Endothelial cell of umbilical vein (primary cell): ENCODE results near the gene MAP2K5. TPM values are rescaled to one million over a fixed set of nuclear protein-coding genes. Genes with fewer than 3 reads are reported as not detected.

Source experiments
- BruUV-seq: library from RNA; stranded (reverse); fragments of 400-500 nt; replicated peaks from 2 replicates; lab custom pipeline; 2021; lab: Mats Ljungman, UMichigan
- CTCF ChIA-PET: fragments of 300-600, 350-600 bp; sonication (Branson Sonifier 250); formaldehyde crosslinking; loops from one replicate; lab custom pipeline; 2021; ENCODE audit warnings: antibody characterized with exemption, inconsistent platforms; lab: Charles Lee
- POLR2A ChIA-PET: fragments of 300-600, 350-600 bp; sonication (Branson Sonifier 250); formaldehyde crosslinking; loops from one replicate; lab custom pipeline; 2021; ENCODE audit warnings: antibody characterized with exemption, inconsistent platforms; lab: Charles Lee
- DNase-seq: peaks from one replicate; pipeline ENCODE4 v3.0.0-alpha.2; 2011; ENCODE audit warnings: low read depth, low spot score
- FAIRE-seq: peaks from 2 replicates; lab custom pipeline; 2011; peaks lifted over from hg19 to GRCh38; lab: Jason Lieb, UNC
- H2AFZ ChIP-seq: 2 replicates; pipeline ENCODE4 v1.6.0; 2012; ENCODE audit warnings: low read depth, low read length, control low read depth, inconsistent platforms
- H3K27ac ChIP-seq: 2 replicates; pipeline ENCODE4 v1.5.1; 2011; ENCODE audit warnings: low read depth, mild to moderate bottlenecking, control low read depth, low read length, moderate library complexity; ENCODE audit not compliant: insufficient read depth
- H3K27me3 ChIP-seq, 2 experiments: 2 replicates each; pipeline versions ENCODE4 v1.6.0 to v1.6.1; 2011; ENCODE audit warnings: low read length in 2 of 2, mixed read lengths in 1 of 2; ENCODE audit not compliant: control insufficient read depth in 2 of 2, insufficient read depth in 2 of 2
- H3K36me3 ChIP-seq, 2 experiments: 2 replicates in 1 of 2; 3 replicates in 1 of 2; pipeline ENCODE4 v1.5.1; 2011; ENCODE audit warnings: low read length in 2 of 2, mild to moderate bottlenecking in 1 of 2, moderate library complexity in 1 of 2; ENCODE audit not compliant: control insufficient read depth in 2 of 2, insufficient read depth in 2 of 2; ENCODE audit errors: extremely low read depth in 1 of 2
- H3K4me1 ChIP-seq: 3 replicates; pipeline ENCODE4 v1.5.1; 2011; ENCODE audit warnings: mild to moderate bottlenecking, low read length; ENCODE audit not compliant: control insufficient read depth, insufficient read depth; ENCODE audit errors: extremely low read depth
- H3K4me2 ChIP-seq: 2 replicates; pipeline ENCODE4 v1.6.1; 2011; ENCODE audit warnings: low read length, control low read depth, mixed read lengths; ENCODE audit not compliant: insufficient read depth
- H3K4me3 ChIP-seq, 3 experiments: fragments of 200-600 bp in 1 of 3; sonication (generic), shearing (Covaris generic) in 1 of 3; replicated peaks in 1 of 3; 2 replicates each; pipeline ENCODE4 v1.5.1; 2011 to 2016; ENCODE audit warnings: control low read depth in 3 of 3, low read length in 3 of 3, mild to moderate bottlenecking in 2 of 3, inconsistent platforms in 1 of 3, low read depth in 1 of 3, moderate library complexity in 1 of 3; ENCODE audit not compliant: insufficient read depth in 1 of 3
- H3K79me2 ChIP-seq: 2 replicates; pipeline ENCODE4 v1.6.0; 2012; ENCODE audit warnings: low read length, inconsistent platforms; ENCODE audit not compliant: control insufficient read depth, insufficient read depth
- H3K9ac ChIP-seq: replicated peaks from 2 replicates; pipeline ENCODE3; 2011; ENCODE audit warnings: low read length, control low read depth; ENCODE audit not compliant: insufficient read depth; ENCODE audit errors: extremely low read depth
- H3K9me1 ChIP-seq: replicated peaks from 3 replicates; pipeline ENCODE4 v1.6.0; 2011; ENCODE audit warnings: mild to moderate bottlenecking, low read length; ENCODE audit not compliant: control insufficient read depth, insufficient read depth; ENCODE audit errors: extremely low read depth
- H3K9me3 ChIP-seq: replicated peaks from 2 replicates; pipeline ENCODE4 v1.5.1; 2012; ENCODE audit warnings: low read length, inconsistent platforms; ENCODE audit not compliant: control insufficient read depth, insufficient read depth
- H4K20me1 ChIP-seq: replicated peaks from 2 replicates; pipeline ENCODE3; 2011; ENCODE audit warnings: mild to moderate bottlenecking, low read length; ENCODE audit not compliant: control insufficient read depth, insufficient read depth; ENCODE audit errors: extremely low read depth
- EZH2 ChIP-seq: IDR thresholded peaks from 2 replicates; pipeline ENCODE4 v1.6.1; 2012; ENCODE audit warnings: borderline replicate concordance, low read depth, mild to moderate bottlenecking, moderate library complexity, low read length, inconsistent platforms; ENCODE audit not compliant: severe bottlenecking
- FOS ChIP-seq: IDR thresholded peaks from 2 replicates; pipeline ENCODE4 v1.6.1; 2011; ENCODE audit warnings: mild to moderate bottlenecking, low read length, moderate library complexity, borderline replicate concordance; ENCODE audit not compliant: insufficient read depth
- MYC ChIP-seq: IDR thresholded peaks from one replicate; pipeline ENCODE4 v1.6.1; 2011; ENCODE audit warnings: mild to moderate bottlenecking, low read depth, low read length
- dilution Hi-C: fragments of 300-500 bp; cut with MboI; formaldehyde crosslinking; loops from one replicate; pipeline ENCODE4 v1.15.0; 2019; ENCODE audit warnings: low sequenced_read_pairs; ENCODE audit not compliant: extremely low pct_ligation_motif_present
- intact Hi-C: fragments of 100-400 bp; cut with micrococcal nuclease; formaldehyde crosslinking; loops from one replicate; pipeline ENCODE4 v1.10.0; 2022
- polyA plus RNA-seq, 4 experiments: library from polyadenylated mRNA; depleted of rRNA in 3 of 4; stranded (reverse) in 3 of 4; unstranded in 1 of 4; fragments of >200 nt; gene quantifications; 2 replicates each; pipeline versions ENCODE4 v1.2.1 to v1.2.3, GENCODE V29; 2011 to 2012; ENCODE audit warnings: missing spikeins in 1 of 4
- total RNA-seq: library from RNA; stranded (reverse); gene quantifications from 2 replicates; pipeline ENCODE4 v1.2.3, GENCODE V29; 2021

Gene MAP2K5
- total and polyA plus RNA-seq, 2 donors (not counting 3 experiments of a cell fraction or from before 2014, with no cell fraction given), result 4.9 to 24.7 TPM

- dilution Hi-C loops, result no loop called here
Measured at GRCh38 chr15:67819636-67820035, 277.1 kb downstream of the MAP2K5 start.

DNA sequence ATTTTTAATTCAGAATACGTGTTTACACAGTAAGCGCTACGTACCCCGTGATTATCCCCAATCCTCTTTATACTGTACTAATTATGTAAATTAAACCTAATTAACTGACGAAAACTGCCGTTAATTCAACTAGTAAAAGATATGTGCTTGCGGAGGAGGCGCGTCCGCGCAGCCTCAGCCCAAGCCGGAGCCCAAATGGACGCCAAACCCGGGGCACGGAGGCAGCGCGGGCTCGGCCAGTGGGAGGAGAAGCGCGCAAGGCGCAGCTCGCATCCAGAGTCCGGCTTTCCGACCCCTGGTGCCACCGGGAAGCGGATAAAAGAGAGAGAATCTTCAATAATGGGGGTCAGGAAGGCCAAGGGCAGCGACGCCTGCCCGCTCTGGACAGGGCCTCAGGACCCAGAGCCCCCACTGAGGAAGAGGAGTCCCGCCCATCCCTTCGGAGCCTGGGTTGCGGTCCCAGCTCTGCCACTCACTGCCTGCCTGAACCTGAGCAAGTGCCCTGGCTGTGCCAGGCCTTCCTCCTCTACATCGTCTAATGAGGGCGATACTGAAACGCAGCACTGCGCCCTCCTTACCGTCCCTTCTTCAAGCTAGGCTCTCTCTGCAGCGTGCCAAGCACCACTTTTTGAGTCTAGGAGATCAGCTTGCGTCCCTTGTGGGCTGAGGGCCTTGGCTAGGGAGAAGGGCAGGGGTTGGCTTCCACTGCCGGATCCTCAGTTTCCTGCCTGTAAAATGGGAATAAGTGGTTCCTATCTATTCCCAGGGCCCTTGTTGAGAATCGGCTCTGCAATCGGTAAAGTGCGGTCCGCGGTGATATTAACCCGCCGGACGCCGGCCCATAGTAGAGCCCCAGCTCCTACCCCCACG, 277.9 kb downstream of the MAP2K5 start:
- ChIA-PET CTCF (interaction anchor here (1.1 kb wide), 1 partner anchor 15 kb away, joined by 9 read pairs; no protein-coding TSS in a partner anchor), POLR2A (no interaction called here)
- Histone ChIP-seq H3K9me3 (no peaks in the 10 kb centered on the region), H3K9ac (no peak overlapping the region), H3K27me3 (peaks cover 62 to 77% of the 10 kb centered on the region in 2 experiments), H3K4me1 (no peaks in the 10 kb centered on the region), H4K20me1 (no peaks in the 10 kb centered on the region), H3K4me3 (no peak overlapping the region), H2AFZ (no peak overlapping the region), H3K36me3 (no peaks in the 10 kb centered on the region), H3K4me2 (no peak overlapping the region), H3K79me2 (no peaks in the 10 kb centered on the region), H3K27ac (no peak overlapping the region), H3K9me1 (no peaks in the 10 kb centered on the region)
- no peak for DNase-seq
- TF ChIP-seq EZH2 (peak; percentile 55), MYC (no peak)
- FAIRE-seq, result no peak
- no TSS peak for BruUV-seq
- dilution Hi-C loops, result no loop called here
- intact Hi-C loops, result no loop called here

More at GRCh38 chr15:67819636-67820035, 277.1 kb downstream of the MAP2K5 start:
- Histone ChIP-seq H3K27me3 (peaks cover 57 to 71% of the 10 kb centered on the region in 2 experiments), H3K4me2 (no peak overlapping the region), H3K4me1 (no peaks in the 10 kb centered on the region), H3K4me3 (no peak overlapping the region), H3K9me3 (no peaks in the 10 kb centered on the region), H3K9me1 (no peaks in the 10 kb centered on the region), H3K9ac (no peak overlapping the region), H3K36me3 (no peaks in the 10 kb centered on the region), H4K20me1 (no peaks in the 10 kb centered on the region), H3K79me2 (no peaks in the 10 kb centered on the region), H2AFZ (no peak overlapping the region), H3K27ac (no peak overlapping the region)
- POLR2A ChIA-PET, result no interaction called here
- TF ChIP-seq FOS, result no peak
- TF ChIP-seq EZH2, result peak; percentile 28
- intact Hi-C loops, result no loop called here
- DNase-seq, result no peak
- CTCF ChIA-PET, result interaction anchor here (0.6 kb wide), 1 partner anchor 11 kb away, joined by 3 read pairs; no protein-coding TSS in a partner anchor
- FAIRE-seq, result no peak
- BruUV-seq, result no TSS peak
